Measurements from ENCODE around the gene SLCO3A1.
A peak's percentile ranks its signal among the peaks of the same experiment; 100 is the strongest.

SLCO3A1 gene

DNA sequence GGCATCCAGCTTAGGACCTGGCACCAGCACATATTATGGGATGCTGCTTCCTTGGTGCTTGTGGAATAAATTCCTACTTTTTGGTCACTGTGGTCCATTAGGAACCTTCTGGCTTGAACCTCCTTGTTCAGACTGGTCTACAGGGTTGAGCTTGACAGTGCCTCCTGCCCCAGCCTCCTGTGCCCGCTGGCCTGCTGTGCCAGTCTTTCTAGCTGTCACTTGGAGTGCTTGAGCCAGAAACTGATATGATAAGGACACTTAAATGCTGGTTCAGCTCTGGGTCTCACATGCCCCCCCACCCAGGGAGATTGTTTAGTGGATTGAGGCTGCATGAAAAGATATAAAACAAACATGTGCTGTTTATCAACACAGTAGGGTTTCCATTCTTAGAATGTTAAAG lies 147.8 kb downstream of the SLCO3A1 start:
- DNase-seq (ENCODE audit: low spot score) = no peak

DNA sequence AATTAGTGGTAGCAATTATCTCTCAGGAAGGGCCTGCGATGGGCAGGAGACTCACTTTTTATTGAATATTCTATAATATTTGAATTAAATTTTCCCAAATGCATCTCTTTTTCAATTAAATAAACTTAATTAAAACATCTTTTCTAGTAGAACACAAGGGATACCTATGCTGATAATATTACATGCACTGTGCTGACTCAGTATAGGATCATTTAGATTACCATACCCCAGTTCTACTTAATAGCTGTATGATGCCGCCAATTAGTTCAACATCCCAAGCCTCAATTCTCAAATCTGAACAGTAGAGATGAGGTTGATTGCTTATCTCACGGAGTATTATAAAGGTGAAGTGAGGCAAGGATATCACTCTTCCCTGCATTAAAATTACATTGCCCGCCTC lies 149.2 kb downstream of the SLCO3A1 start:
- DNase-seq (ENCODE audit: low spot score) = no peak

DNA sequence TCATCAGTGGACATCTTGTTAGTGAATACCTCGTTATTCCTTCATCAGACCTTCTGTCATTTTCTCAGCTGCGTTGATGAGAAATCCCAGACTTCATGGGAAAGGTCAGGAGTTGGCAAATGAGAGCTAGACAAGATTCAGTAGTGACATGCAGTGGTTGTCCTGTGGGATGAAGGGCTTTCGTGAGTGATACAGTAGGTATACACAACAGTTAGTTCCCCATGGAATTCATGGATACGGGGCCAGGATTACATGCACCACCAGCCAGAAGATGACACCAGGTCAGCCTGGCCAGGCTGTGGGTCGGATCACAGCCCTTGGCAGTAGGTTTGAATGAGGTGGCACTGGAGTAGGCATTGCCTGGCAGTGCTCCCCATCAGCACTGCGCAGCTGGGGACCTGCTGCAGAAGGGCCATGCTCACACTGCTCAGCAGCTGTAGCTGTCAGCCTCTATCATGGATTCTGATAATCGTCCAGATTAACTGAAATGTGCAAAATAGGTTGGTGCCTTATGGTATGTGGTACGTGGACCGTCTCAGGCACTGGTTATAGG lies 150.1 kb downstream of the SLCO3A1 start:
- DNase-seq (ENCODE audit: low spot score) = no peak

GRCh38 chr15:92005154-92005553 lies 151.6 kb downstream of the SLCO3A1 start:
- peak; percentile 78 for DNase-seq (ENCODE audit: low spot score)

DNA sequence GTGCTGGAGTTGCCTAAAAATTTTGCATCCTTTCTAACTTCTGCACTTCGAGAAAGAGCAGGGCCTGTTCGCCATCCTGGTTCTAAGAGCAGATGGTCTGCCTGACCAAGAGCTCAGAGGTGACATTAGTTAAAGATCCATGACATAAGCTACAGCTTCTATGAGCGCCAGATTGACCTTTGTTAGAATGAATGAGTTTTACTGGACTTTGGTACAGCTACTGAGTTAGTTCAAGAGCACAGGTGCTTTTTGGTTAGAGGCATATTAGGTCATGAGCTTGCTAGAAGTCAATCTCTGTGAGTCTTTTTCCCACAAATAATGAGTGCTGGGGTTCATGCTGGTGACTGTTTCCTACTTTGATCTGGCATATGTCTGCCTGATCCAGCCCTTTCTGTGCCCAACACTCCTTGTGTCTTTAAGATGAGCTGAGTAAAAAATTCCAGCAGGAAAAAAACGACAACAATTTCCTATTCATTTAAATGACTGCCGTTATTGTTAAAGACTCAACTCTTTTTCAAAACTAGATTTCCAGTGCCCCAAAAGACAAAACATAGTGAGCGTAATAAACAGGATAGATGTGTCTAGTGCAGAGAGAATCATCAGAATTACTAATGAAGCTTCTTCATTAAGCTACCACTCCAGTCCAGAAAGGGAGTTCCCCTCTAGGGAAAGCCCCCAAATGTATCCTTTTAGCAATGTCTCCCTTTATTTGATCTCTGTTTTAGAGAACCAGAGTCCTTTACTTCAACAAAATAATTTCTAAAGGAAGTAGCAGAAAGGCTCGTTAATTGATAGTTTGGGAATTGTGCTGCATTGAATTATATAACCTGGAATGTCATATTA lies 152.9 kb downstream of the SLCO3A1 start:
- DNase-seq (ENCODE audit: low spot score) = no peak

DNA sequence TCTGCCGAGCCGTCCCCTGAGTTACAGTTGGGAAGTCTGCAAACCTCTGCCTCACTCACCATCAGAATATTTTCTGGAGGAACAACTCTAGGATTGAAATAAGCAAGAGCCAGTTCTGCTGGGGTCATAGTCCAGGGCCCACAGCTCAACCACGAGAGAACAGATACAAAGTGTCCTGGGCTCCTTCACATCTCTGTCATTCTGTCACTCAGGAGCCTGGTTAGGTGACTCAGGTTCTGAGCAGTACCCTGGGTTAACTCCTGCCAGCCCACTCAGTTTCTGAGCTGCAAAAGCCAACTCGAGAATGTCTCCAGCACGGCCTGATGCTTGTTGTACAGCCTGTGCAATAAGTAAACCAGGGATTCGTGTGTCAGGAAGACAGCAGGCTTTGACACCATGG lies 155.7 kb downstream of the SLCO3A1 start:
- no peak for DNase-seq (ENCODE audit: low spot score)

- DNase-seq (ENCODE audit: low spot score) = no peak
Measured at GRCh38 chr15:92011611-92012367, 158.3 kb downstream of the SLCO3A1 start.

DNA sequence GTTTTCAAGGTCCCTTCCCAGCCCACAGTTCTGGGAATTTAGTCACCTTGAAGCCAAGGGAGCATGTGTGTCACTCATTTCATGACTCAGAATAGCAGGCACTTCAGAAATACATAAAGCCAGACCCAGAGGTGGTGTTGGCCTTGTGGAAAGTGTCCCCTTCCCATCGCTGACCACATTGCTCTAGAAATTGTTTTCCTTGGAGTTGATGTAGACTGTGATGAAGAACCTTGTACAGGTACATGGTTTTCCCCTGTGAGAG lies 158.8 kb downstream of the SLCO3A1 start:
- no peak for DNase-seq (ENCODE audit: low spot score)

GRCh38 chr15:92012881-92013280 lies 159.4 kb downstream of the SLCO3A1 start:
- DNase-seq (ENCODE audit: low spot score) = no peak

DNA sequence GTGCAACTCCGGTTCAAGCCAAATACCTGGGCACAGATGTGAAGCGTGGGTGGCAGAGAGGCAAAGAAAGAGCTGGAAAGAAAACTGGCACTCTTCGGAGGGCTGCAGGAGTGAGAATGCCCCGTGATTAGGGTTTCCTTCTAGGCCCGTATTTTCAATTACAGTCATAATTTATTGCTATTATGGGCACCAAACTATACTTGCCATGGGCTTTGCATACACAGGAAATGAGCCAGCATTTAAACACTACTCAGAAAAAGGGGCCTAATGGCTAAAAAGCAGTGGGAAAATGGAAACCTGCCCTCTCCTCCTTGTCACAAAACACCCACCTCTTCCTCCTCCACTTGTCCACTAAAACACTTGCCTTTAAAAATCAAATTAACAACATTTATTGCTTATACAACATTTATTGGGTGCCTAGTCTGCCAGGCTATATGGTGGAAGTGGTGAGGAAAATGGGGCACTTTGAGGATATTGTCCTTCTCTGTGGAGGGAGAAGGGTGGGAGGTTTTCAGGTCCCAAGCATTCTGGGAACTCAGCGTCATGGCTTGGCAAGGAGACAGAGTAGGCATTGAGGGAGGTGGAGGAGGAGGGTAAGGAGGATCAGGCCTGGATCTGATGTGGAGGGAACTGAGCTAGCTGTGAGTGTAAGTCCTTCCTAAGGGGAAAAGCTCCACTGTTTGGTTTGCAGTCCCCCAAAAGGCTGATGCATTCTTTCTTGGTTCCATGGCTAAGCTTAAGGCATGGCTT lies 160.9 kb downstream of the SLCO3A1 start:
- DNase-seq (ENCODE audit: low spot score) = no peak

- no peak for DNase-seq (ENCODE audit: low spot score)
Measured at GRCh38 chr15:92017882-92018534, 164.5 kb downstream of the SLCO3A1 start.

DNA sequence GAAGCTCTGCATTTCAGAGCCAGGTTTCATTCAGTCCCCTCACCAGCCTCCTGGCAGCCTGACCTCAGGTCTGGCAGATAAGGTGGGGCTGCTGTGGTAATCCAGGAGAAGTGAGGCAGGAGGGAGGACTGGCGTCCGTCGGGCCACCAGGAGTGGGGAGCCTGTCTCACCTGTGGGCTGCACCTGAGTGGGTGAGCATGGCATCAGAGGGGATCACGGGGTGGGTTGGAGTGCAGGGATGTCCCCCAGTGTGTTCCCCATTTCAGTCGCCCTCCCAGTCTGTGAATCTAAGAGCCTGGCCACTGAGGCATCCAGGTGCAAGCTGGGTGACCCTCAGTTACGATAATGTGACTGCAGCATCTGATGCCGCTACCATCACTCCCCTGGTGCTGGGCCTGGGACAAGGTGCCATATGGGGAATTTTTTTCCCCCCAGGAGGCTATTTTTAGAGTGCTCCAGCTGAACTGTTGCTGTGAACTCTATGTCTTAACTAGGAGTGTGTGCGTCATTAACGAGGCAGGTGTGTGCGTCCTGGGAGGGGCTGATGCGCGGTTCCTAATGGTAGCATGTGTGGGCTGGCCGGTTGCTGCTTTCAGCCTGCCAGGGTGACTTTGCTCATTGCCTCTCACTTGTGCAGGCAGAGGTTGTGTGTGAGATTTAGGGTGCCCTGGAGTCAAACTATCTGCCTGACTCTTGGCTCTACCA lies 165.2 kb downstream of the SLCO3A1 start:
- DNase-seq (ENCODE audit: low spot score) = no peak

DNA sequence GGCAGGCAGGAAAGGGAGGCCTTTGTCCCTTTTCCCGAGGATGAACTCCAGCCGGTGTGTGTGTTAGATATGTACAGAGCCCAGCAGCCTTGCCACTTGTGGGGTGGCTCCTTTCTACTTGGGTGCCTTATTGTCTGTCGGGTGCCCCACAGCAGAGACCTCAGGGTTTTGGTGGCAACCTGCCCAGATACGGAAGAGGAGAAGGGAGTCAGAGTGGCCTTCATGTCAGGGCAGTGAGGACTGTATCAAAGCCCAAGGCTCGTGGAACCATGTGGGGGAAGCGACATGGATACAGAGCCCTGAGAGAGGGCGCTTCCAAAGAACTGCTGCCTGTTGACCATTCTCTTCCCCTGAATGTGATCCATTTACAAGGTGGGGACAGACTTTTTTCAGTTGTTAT lies 166.2 kb downstream of the SLCO3A1 start:
- no peak for DNase-seq (ENCODE audit: low spot score)

DNA sequence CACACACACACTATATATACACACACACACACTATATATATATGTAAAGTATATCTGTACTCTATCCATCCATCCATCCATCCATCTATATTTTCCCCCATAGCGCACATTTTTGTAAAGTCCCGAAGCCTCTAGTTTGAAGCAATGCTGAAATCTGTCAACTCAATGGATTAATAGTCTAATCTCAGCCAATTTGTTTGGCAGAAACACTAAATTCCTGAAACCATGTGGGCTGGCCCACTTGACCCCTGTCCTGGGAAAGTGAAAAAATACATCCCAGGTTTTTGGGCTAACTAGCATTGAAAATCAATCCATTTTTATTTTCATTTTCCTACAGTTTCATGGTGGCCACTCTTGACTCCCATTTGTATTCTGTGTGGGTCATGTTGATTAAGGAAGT lies 166.7 kb downstream of the SLCO3A1 start:
- DNase-seq (ENCODE audit: low spot score) = no peak

- no peak for DNase-seq (ENCODE audit: low spot score)
Measured at GRCh38 chr15:92020804-92021203, 167.3 kb downstream of the SLCO3A1 start.

DNA sequence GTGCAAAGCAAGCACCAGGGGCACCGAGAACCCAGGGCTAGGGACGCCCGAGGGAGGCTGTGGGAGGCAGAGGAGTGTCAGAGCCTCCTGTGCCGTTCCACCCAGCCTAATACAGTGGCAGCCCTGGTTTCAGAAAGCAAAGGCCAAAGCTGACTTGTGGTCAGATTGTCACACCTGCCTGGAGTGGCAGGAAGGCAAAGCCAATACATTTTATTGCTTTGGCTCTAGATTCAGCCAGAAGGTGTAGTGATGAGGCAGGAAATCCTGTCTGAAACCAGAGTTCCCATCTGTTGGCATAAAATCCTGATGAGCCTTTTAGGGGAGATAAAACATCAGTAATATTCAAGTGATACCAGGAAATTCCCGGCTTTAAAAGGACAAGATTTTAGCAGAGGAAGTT lies 168.3 kb downstream of the SLCO3A1 start:
- no peak for DNase-seq (ENCODE audit: low spot score)

DNA sequence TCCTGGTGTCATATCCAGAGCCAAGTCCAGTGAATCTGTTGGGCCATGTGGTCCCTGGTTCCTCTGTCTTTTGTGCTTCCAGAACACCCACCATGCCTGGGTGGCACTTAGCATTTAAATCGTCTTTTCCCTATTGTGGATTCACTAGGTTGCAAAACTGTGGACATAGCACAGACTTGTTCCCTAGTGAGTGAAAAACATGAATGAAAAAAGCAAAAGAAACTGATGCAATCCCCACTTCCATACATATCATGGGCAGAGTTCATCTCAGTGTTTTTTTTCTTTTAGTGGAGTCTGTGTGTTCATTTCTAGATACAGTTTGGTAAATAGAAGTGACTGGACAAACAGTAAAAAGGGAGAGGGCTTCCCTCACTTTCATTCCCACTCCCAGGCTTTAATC lies 170.5 kb downstream of the SLCO3A1 start:
- DNase-seq (ENCODE audit: low spot score) = no peak

DNA sequence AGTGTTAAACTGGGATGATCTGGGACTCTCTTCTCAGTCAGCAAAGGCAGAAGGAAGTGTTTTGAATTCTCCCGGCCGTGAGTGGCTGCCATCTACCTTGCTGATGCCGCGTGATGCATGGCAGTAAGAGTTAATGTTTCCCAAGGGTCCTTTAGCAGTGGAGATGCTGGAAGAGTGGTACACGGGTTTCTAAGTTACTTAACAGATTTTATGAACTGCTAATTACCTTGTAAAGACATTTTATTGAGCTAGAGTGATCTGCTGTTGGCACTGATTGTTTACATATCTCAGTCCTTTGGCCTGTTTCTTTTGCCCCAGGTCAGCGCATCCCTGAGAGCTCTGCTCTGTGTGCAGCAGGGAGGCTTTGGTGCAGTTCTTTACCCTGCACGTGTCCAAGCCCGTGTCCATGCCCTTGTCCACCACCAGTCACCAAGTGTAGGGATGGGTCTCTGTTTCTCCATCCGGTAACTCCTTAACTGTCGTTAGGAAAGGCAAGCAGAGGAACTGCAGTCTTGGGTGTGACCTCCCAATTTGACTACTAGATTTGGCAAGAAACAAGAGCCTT lies 172.3 kb downstream of the SLCO3A1 start:
- DNase-seq (ENCODE audit: low spot score) = no peak

DNA sequence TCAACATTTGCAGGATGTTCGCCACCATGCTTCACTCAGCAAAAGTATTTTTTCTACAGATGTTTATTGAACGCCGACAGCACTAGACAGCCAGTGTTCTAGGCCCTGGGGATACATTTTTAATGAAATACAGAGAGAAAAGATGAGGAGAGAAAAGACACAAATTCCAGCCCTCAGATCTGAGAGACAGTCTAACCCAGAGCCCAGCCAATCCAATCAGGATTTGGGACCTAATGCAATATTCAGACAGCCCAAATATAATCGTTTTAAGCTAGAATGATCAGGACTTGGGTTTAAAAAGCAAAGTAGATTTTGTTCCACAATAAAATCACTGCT lies 174.8 kb downstream of the SLCO3A1 start:
- DNase-seq (ENCODE audit: low spot score) = no peak

DNA sequence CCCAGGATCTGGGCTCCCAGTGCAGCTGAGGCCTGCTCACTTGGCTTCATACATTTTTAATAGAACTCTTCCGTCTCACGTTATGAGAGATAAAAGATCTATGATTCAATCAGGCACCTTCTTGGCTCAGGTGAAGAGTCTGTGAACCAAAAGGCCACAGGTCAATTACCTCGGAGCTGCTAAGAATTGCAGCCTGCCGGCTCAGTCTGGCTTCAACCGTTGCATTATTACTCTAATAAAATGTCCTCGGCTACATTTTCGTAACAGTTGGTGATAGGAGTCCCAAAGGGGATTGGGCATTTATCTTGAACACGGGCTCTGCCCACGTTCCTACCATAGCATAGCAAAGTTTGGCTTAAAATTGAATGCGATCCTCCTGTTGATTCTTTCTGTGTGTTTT lies 176.3 kb downstream of the SLCO3A1 start:
- no peak for DNase-seq (ENCODE audit: low spot score)

- DNase-seq (ENCODE audit: low spot score) = no peak
Measured at GRCh38 chr15:92033314-92033713, 179.8 kb downstream of the SLCO3A1 start.

All from SK-N-DZ (cell line).